ENCODE data around the gene ZNF318. TPM values are rescaled to one million over a fixed set of nuclear protein-coding genes. Genes with fewer than 3 reads are reported as not detected.
"Not testable (repeated sequence)": the region's sequence is repeated elsewhere in the genome, so short reads cannot be mapped to it uniquely, and the experiment has no call there.

The ZNF318 gene
- total RNA-seq, 4 donors from 2014 or later = 20.9 to 35.5 (median 24.8) TPM

- no peaks in the 10 kb centered on the region for H3K36me3 ChIP-seq
- no peak overlapping the region for H3K27ac ChIP-seq
- TF ChIP-seq EP300 (IDR thresholded peaks at IDR 0.05) = no peak
- TF ChIP-seq POLR2A (IDR thresholded peaks at IDR 0.05) = no peak
- TF ChIP-seq CTCF (IDR thresholded peaks at IDR 0.05) = no peak
- TF ChIP-seq POLR2AphosphoS5 (IDR thresholded peaks at IDR 0.05) = no peak
- no peak for DNase-seq (ENCODE audit: low spot score in 2 of 2)
- WGBS = 83% methylated on average over 7 of the region's 7 CpGs
- peaks cover 12% of the 10 kb centered on the region for H3K4me1 ChIP-seq
- H3K27me3 ChIP-seq = peaks cover 6% of the 10 kb centered on the region
- H3K9me3 ChIP-seq = no peaks in the 10 kb centered on the region
- H3K4me3 ChIP-seq = no peak overlapping the region
Measured at GRCh38 chr6:43306086-43306485, 63.4 kb downstream of the ZNF318 start.

- Histone ChIP-seq H3K4me3 (no peak overlapping the region), H3K36me3 (no peaks in the 10 kb centered on the region), H3K27me3 (peaks cover 13% of the 10 kb centered on the region), H3K4me1 (peaks cover 12% of the 10 kb centered on the region), H3K27ac (no peak overlapping the region), H3K9me3 (no peaks in the 10 kb centered on the region)
- TF ChIP-seq EP300 (IDR thresholded peaks at IDR 0.05) (no peak), POLR2A (IDR thresholded peaks at IDR 0.05) (no peak), POLR2AphosphoS5 (IDR thresholded peaks at IDR 0.05) (no peak), CTCF (IDR thresholded peaks at IDR 0.05) (no peak)
- 91% methylated on average over 2 of the region's 2 CpGs for WGBS
- DNase-seq (ENCODE audit: low spot score in 2 of 2) = no peak
Measured at GRCh38 chr6:43304882-43305281, 64.6 kb downstream of the ZNF318 start.

- no peak for DNase-seq (ENCODE audit: low spot score in 2 of 2)
- 65% methylated on average over 3 of the region's 3 CpGs for WGBS
- Histone ChIP-seq H3K4me1 (peaks cover 12% of the 10 kb centered on the region), H3K4me3 (no peak overlapping the region), H3K27ac (no peak overlapping the region), H3K9me3 (no peaks in the 10 kb centered on the region), H3K36me3 (no peaks in the 10 kb centered on the region), H3K27me3 (peaks cover 13% of the 10 kb centered on the region)
- no peak for TF ChIP-seq POLR2A (IDR thresholded peaks at IDR 0.05)
- TF ChIP-seq CTCF (IDR thresholded peaks at IDR 0.05) = no peak
- TF ChIP-seq POLR2AphosphoS5 (IDR thresholded peaks at IDR 0.05) = no peak
- no peak for TF ChIP-seq EP300 (IDR thresholded peaks at IDR 0.05)
Measured at GRCh38 chr6:43304361-43304760, 65.1 kb downstream of the ZNF318 start.

- TF ChIP-seq POLR2A (IDR thresholded peaks at IDR 0.05) = no peak
- TF ChIP-seq POLR2AphosphoS5 (IDR thresholded peaks at IDR 0.05) = no peak
- TF ChIP-seq EP300 (IDR thresholded peaks at IDR 0.05) = no peak
- TF ChIP-seq CTCF (IDR thresholded peaks at IDR 0.05) = no peak
Measured at GRCh38 chr6:43303751-43304331, 65.6 kb downstream of the ZNF318 start.

GRCh38 chr6:43303006-43303405, 66.4 kb downstream of the ZNF318 start:
- not testable (repeated sequence) for H3K4me3 ChIP-seq, H3K4me1 ChIP-seq, H3K9me3 ChIP-seq, H3K36me3 ChIP-seq, H3K27ac ChIP-seq
- peaks cover 19% of the 10 kb centered on the region for H3K27me3 ChIP-seq
- WGBS = 88% methylated on average over 11 of the region's 11 CpGs
- DNase-seq (ENCODE audit: low spot score in 2 of 2) = peak in 1 of 2 donors; percentile 34

More at GRCh38 chr6:43303751-43304331, 65.6 kb downstream of the ZNF318 start:
- Histone ChIP-seq H3K36me3 (no peaks in the 10 kb centered on the region), H3K27ac (no peak overlapping the region), H3K4me1 (peaks cover 9% of the 10 kb centered on the region), H3K9me3 (no peaks in the 10 kb centered on the region), H3K27me3 (peaks cover 13% of the 10 kb centered on the region), H3K4me3 (no peak overlapping the region)
- WGBS = 66% methylated on average over 7 of the region's 8 CpGs
- no peak for DNase-seq (ENCODE audit: low spot score in 2 of 2)

- Histone ChIP-seq H3K27ac (no peak overlapping the region), H3K27me3 (peaks cover 25% of the 10 kb centered on the region), H3K9me3 (no peaks in the 10 kb centered on the region), H3K4me3 (no peak overlapping the region), H3K36me3 (no peaks in the 10 kb centered on the region), H3K4me1 (no peaks in the 10 kb centered on the region)
- DNase-seq (ENCODE audit: low spot score in 2 of 2) = peak in 1 of 2 donors; percentile 66
- TF ChIP-seq EP300 (IDR thresholded peaks at IDR 0.05) (no peak), POLR2AphosphoS5 (IDR thresholded peaks at IDR 0.05) (no peak), POLR2A (IDR thresholded peaks at IDR 0.05) (no peak), CTCF (IDR thresholded peaks at IDR 0.05) (no peak)
- WGBS = 76% methylated on average over 19 of the region's 19 CpGs
Measured at GRCh38 chr6:43302126-43302525, 67.3 kb downstream of the ZNF318 start.
